ENCODE results near the gene NT5M.

NT5M gene

DNA sequence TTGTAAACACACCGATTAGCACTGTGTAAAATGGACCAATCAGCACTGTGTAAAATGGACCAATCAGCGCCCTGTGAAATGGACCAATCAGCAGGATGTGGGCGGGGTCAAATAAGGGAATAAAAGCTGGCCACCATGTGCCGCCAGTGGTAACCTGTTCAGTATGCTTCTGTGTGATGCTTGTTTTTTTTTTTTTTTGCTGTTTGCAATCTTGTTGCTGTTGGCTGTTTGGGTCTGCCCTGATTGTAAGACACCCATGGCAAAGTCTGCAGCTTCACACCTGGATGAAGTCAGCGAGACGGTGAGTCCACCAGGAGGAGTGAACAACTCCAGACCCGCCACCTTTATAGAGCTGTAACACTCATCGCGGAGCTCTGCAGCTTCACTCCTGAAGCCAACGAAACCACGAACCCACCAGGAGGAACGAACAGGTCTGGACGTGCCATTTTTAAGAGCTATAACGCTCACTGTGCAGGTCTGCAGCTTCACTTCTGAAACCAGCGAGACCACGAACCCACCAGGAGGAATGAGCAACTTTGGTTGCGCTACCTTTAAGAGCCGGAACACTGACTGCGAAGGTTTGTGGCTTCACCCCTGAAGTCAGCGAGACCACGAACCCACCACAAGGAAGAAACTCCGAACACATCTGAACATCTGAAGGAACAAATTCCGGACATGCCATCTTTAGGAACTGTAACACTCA lies 88.6 kb downstream of the NT5M start:
- peak; percentile 13 to 31 (median 16) for DNase-seq (ENCODE audit: low read depth in 3 of 3, low spot score in 1 of 3)

GRCh38 chr17:17393976-17394375 lies 90.8 kb downstream of the NT5M start:
- no peak for DNase-seq (ENCODE audit: low read depth in 3 of 3, low spot score in 1 of 3)

DNA sequence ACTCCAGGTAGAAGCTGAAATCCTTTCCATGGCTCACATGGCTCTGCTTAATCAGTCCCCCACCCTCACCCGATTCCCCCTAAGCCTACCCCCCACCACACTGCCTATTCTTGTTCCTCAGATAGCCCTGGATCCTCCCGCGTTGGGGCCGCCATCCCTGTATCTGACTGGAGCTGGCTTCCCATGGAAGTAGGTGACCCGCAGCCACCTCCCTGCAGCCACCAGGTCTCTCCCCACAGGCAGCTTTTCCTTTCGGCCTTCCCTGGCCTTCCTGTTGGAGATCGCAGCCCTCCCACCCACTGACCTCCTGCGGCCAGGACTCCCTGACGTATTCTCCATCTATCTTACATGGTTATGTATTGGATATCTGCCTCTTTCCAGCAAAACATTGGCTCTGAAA lies 91.3 kb downstream of the NT5M start:
- DNase-seq (ENCODE audit: low read depth in 3 of 3, low spot score in 1 of 3), result no peak

GRCh38 chr17:17395246-17395802 lies 92.2 kb downstream of the NT5M start:
- DNase-seq (ENCODE audit: low read depth in 3 of 3, low spot score in 1 of 3), result no peak

- no peak for DNase-seq (ENCODE audit: low read depth in 3 of 3, low spot score in 1 of 3)
Measured at GRCh38 chr17:17395885-17396284, 92.7 kb downstream of the NT5M start.
